HL-60 (cell line): ENCODE measurements around the gene YWHAQ.

Experiments used
- DNase-seq, 2 experiments: peaks; one replicate each; pipeline ENCODE4 v3.0.0-alpha.2; 2010 to 2020; ENCODE audit warnings: low read depth in 1 of 2, low spot score in 1 of 2
- H3K27ac ChIP-seq: fragments of 250-450 bp; sonication (Bioruptor Pico); replicated peaks from 2 replicates; pipeline ENCODE4 v1.5.1; 2020; ENCODE audit warnings: mild to moderate bottlenecking, moderate library complexity
- H3K27me3 ChIP-seq: fragments of 250-450 bp; sonication (Bioruptor Pico); 2 replicates; pipeline ENCODE4 v1.5.1; 2021; ENCODE audit warnings: mild to moderate bottlenecking, moderate library complexity; ENCODE audit not compliant: insufficient read depth, poor library complexity, severe bottlenecking
- H3K4me3 ChIP-seq: replicated peaks from 2 replicates; pipeline ENCODE4 v1.5.1; 2011; ENCODE audit warnings: mild to moderate bottlenecking, control low read depth, low read length; ENCODE audit not compliant: insufficient read depth
- CTCF ChIP-seq: IDR thresholded peaks from one replicate; pipeline ENCODE4 v1.5.1; 2011; ENCODE audit warnings: low read length, control low read depth, inconsistent platforms; ENCODE audit not compliant: insufficient read depth
- GABPA ChIP-seq: IDR thresholded peaks from 2 replicates; pipeline ENCODE4 v1.6.1; 2012; ENCODE audit warnings: low read depth
- POLR2AphosphoS5 ChIP-seq: IDR thresholded peaks from 2 replicates; pipeline ENCODE4 v1.6.1; 2012; ENCODE audit warnings: low read depth
- REST ChIP-seq: IDR thresholded peaks from 2 replicates; pipeline ENCODE4 v1.6.1; 2012; ENCODE audit warnings: low read depth; ENCODE audit not compliant: insufficient replicate concordance
- SPI1 ChIP-seq: IDR thresholded peaks from 2 replicates; pipeline ENCODE4 v1.6.1; 2012; ENCODE audit warnings: low read depth, mild to moderate bottlenecking, borderline replicate concordance

The YWHAQ gene

GRCh38 chr2:9638532-9638931, 7.7 kb upstream of the YWHAQ start:
- DNase-seq = no peak
- Histone ChIP-seq H3K27me3 (peaks cover 2% of the 10 kb centered on the region), H3K27ac (no peak overlapping the region), H3K4me3 (no peak overlapping the region)
- TF ChIP-seq REST (no peak), GABPA (no peak), CTCF (no peak), SPI1 (no peak), POLR2AphosphoS5 (no peak)

GRCh38 chr2:9637330-9637729, 6.5 kb upstream of the YWHAQ start:
- no peak overlapping the region for H3K27ac ChIP-seq
- DNase-seq = no peak
- no peak overlapping the region for H3K4me3 ChIP-seq
- H3K27me3 ChIP-seq = peaks cover 2% of the 10 kb centered on the region
- TF ChIP-seq CTCF (no peak), SPI1 (no peak), GABPA (no peak), REST (no peak), POLR2AphosphoS5 (no peak)

- H3K27ac ChIP-seq = no peak overlapping the region
- TF ChIP-seq SPI1 = no peak
- no peak for TF ChIP-seq REST
- no peak for TF ChIP-seq CTCF
- TF ChIP-seq GABPA = no peak
- TF ChIP-seq POLR2AphosphoS5 = no peak
- H3K27me3 ChIP-seq = no peaks in the 10 kb centered on the region
- H3K4me3 ChIP-seq = no peak overlapping the region
- no peak for DNase-seq
Observed at GRCh38 chr2:9634133-9634532, 3.3 kb upstream of the YWHAQ start.
